K562 (cell line): Measurements from ENCODE around the gene TENT4B. TPM values are rescaled to one million over a fixed set of nuclear protein-coding genes. Genes with fewer than 3 reads are reported as not detected.
A peak's percentile ranks its signal among the peaks of the same experiment; 100 is the strongest.

ENCODE experiments used
- ATAC-seq: fragments of 200-7000 bp; cut with Tn5 transposase; 3 replicates; pipeline ENCODE4 v1.9.1; 2020; ENCODE audit warnings: moderate library complexity
- BruUV-seq: library from RNA; stranded (reverse); fragments of 400-500 nt; replicated peaks from 2 replicates; lab custom pipeline; 2021; lab: Mats Ljungman, UMichigan
- CTCF ChIA-PET: fragments of 300-600 bp; formaldehyde crosslinking; extraction: SDS; loops from one replicate; lab custom pipeline; 2021; ENCODE audit warnings: low intra/inter-chr PET ratio; lab: Yijun Ruan, JAX
- POLR2A ChIA-PET: fragments of 300-600, 350-650 bp; sonication (Branson Sonifier 250); formaldehyde crosslinking; extraction: SDS; loops from one replicate; lab custom pipeline; 2021; ENCODE audit warnings: antibody characterized with exemption, inconsistent platforms; lab: Yijun Ruan, JAX
- DNase-seq, 4 experiments: peaks; one replicate each; pipeline versions ENCODE4 v3.0.0 to v3.0.0-alpha.2; 2011 to 2018; ENCODE audit warnings: low spot score in 3 of 4, mixed read lengths in 3 of 4; ENCODE audit errors: extremely low read depth in 1 of 4
- FAIRE-seq: peaks from 2 replicates; lab custom pipeline; 2011; peaks lifted over from hg19 to GRCh38; lab: Jason Lieb, UNC
- H2AFZ ChIP-seq: 2 replicates; pipeline ENCODE4 v1.6.0; 2011; ENCODE audit warnings: low read depth, low read length, control low read depth, inconsistent platforms
- H3K27ac ChIP-seq: fragments of 200-600 bp; 3 replicates; pipeline ENCODE4 v1.8.0; 2011; ENCODE audit warnings: low read depth, mild to moderate bottlenecking, control low read depth, inconsistent platforms, low read length, moderate library complexity, mixed read lengths; ENCODE audit errors: extremely low read depth
- H3K27me3 ChIP-seq, 2 experiments: fragments of 300-600 bp in 1 of 2; 2 replicates in 1 of 2; 3 replicates in 1 of 2; pipeline versions ENCODE4 v1.6.0 to v1.8.0; 2011; ENCODE audit warnings: inconsistent platforms in 2 of 2, low read length in 2 of 2, mild to moderate bottlenecking in 1 of 2, mixed read lengths in 1 of 2, moderate library complexity in 1 of 2; ENCODE audit not compliant: control insufficient read depth in 2 of 2, insufficient read depth in 2 of 2
- H3K36me3 ChIP-seq: fragments of 300-600 bp; 3 replicates; pipeline ENCODE4 v1.8.0; 2011; ENCODE audit warnings: mild to moderate bottlenecking, low read length, inconsistent platforms; ENCODE audit not compliant: control insufficient read depth, insufficient read depth
- H3K4me1 ChIP-seq, 2 experiments: fragments of 200-600 bp in 1 of 2; replicated peaks in 1 of 2; 2 replicates in 1 of 2; 3 replicates in 1 of 2; pipeline versions ENCODE4 v1.5.1 to v1.8.0; 2011; ENCODE audit warnings: inconsistent platforms in 2 of 2, low read length in 2 of 2, mild to moderate bottlenecking in 1 of 2, mixed read lengths in 1 of 2, moderate library complexity in 1 of 2; ENCODE audit not compliant: control insufficient read depth in 2 of 2, insufficient read depth in 2 of 2
- H3K4me2 ChIP-seq: 2 replicates; pipeline ENCODE4 v1.6.1; 2011; ENCODE audit warnings: low read length, control low read depth, inconsistent platforms, mixed read lengths; ENCODE audit not compliant: insufficient read depth
- H3K4me3 ChIP-seq: fragments of 200-600 bp; sonication (generic), shearing (Covaris generic); 2 replicates; pipeline ENCODE4 v1.5.1; 2016; ENCODE audit warnings: control low read depth, inconsistent platforms
- H3K79me2 ChIP-seq: fragments of 200-600 bp; 3 replicates; pipeline ENCODE4 v1.8.0; 2011; ENCODE audit warnings: low read length, inconsistent platforms; ENCODE audit not compliant: control insufficient read depth, insufficient read depth
- H3K9ac ChIP-seq, 2 experiments: 2 replicates each; pipeline versions ENCODE4 v1.6.0 to v1.6.1; 2011; ENCODE audit warnings: low read depth in 2 of 2, low read length in 2 of 2, control low read depth in 1 of 2, inconsistent platforms in 1 of 2, mild to moderate bottlenecking in 1 of 2, mixed read lengths in 1 of 2; ENCODE audit not compliant: insufficient read depth in 1 of 2
- H3K9me1 ChIP-seq: one replicate; pipeline ENCODE4 v1.6.0; 2011; ENCODE audit warnings: inconsistent platforms, mild to moderate bottlenecking, low read length, moderate library complexity; ENCODE audit not compliant: control insufficient read depth, insufficient read depth
- H3K9me3 ChIP-seq: replicated peaks from 2 replicates; pipeline ENCODE4 v1.5.1; 2011; ENCODE audit warnings: low read depth, low read length, inconsistent platforms; ENCODE audit not compliant: control insufficient read depth, insufficient read depth
- H4K20me1 ChIP-seq: replicated peaks from 2 replicates; pipeline ENCODE4 v1.6.1; 2011; ENCODE audit warnings: low read length, inconsistent platforms, mixed read lengths; ENCODE audit not compliant: control insufficient read depth, insufficient read depth
- CBFA2T3 ChIP-seq: fragments of 450-650 bp; IDR thresholded peaks from 2 replicates; pipeline ENCODE4 v1.6.1; 2017
- FOXM1 ChIP-seq, 2 experiments: fragments of 450-650 bp in 1 of 2; sonication (generic) in 1 of 2; formaldehyde crosslinking in 1 of 2; IDR thresholded peaks; 2 replicates each; pipeline versions ENCODE4 v1.6.1 to v1.9.0; 2017 to 2022; ENCODE audit warnings: low read depth in 2 of 2, mild to moderate bottlenecking in 2 of 2, missing genetic modification reagents in 1 of 2, moderate library complexity in 1 of 2
- JUND ChIP-seq, 2 experiments: IDR thresholded peaks; 2 replicates in 1 of 2; 3 replicates in 1 of 2; pipeline ENCODE4 v1.6.1; 2011; ENCODE audit warnings: borderline replicate concordance in 2 of 2, low read depth in 2 of 2, low read length in 2 of 2, improper control_type of control experiment in 1 of 2, missing biosample characterization in 1 of 2, missing genetic modification characterization in 1 of 2, missing genetic modification reagents in 1 of 2
- LEF1 ChIP-seq: fragments of 450-650 bp; IDR thresholded peaks from 2 replicates; pipeline ENCODE4 v1.6.1; 2016; ENCODE audit warnings: mild to moderate bottlenecking
- MAFF ChIP-seq: IDR thresholded peaks from 2 replicates; pipeline ENCODE4 v1.6.1; 2012; ENCODE audit warnings: low read length, improper control_type of control experiment
- MCM3 ChIP-seq: fragments of 450-650 bp; IDR thresholded peaks from 2 replicates; pipeline ENCODE4 v1.6.1; 2016
- SMARCC2 ChIP-seq: fragments of 450-650 bp; IDR thresholded peaks from 2 replicates; pipeline ENCODE4 v1.6.1; 2017; ENCODE audit warnings: antibody characterized with exemption, moderate library complexity, mild to moderate bottlenecking, low read depth
- SRF ChIP-seq, 2 experiments: fragments of 250-450, 450-650 bp in 1 of 2; sonication (Bioruptor Pico) in 1 of 2; sonication (generic) in 1 of 2; formaldehyde crosslinking; IDR thresholded peaks; 2 replicates each; pipeline versions ENCODE4 v1.5.0 to v1.5.1; 2020 to 2022; ENCODE audit warnings: mild to moderate bottlenecking in 1 of 2, missing genetic modification reagents in 1 of 2
- SRSF1 ChIP-seq: fragments of 200-400 bp; formaldehyde crosslinking; IDR thresholded peaks from 2 replicates; pipeline ENCODE4 v1.6.1; 2017; ENCODE audit warnings: mild to moderate bottlenecking, low read depth, low read length, moderate library complexity
- ZBTB33 ChIP-seq: sonication (generic); formaldehyde crosslinking; IDR thresholded peaks from 2 replicates; pipeline ENCODE4 v1.8.1; 2023; ENCODE audit warnings: mild to moderate bottlenecking, missing genetic modification reagents
- ZNF740 ChIP-seq, 3 experiments: fragments of 200-800 bp in 1 of 3; sonication (Bioruptor generic) in 1 of 3; sonication (generic) in 1 of 3; formaldehyde crosslinking in 1 of 3; IDR thresholded peaks; 2 replicates each; pipeline versions ENCODE4 v1.6.1 to v1.8.0; 2016 to 2022; ENCODE audit warnings: mild to moderate bottlenecking in 2 of 3, missing compliant biosample characterization in 2 of 3, missing genetic modification characterization in 2 of 3, missing genetic modification reagents in 1 of 3
- ZNF766 ChIP-seq: fragments of 200-800 bp; sonication (Bioruptor generic); conservative IDR thresholded peaks from 2 replicates; pipeline ENCODE4 v1.6.1; 2016; ENCODE audit warnings: missing genetic modification characterization, missing compliant biosample characterization
- WGBS: fragments of 100-300 bp; shearing (Covaris generic); methylation state at CpG from one replicate; pipeline ENCODE4 v1.1.6; 2016; ENCODE audit warnings: low coverage, mixed read lengths; ENCODE audit not compliant: insufficient coverage; ENCODE audit errors: missing lambda C conversion rate; 5-methylcytosine and 5-hydroxymethylcytosine counted together
- in situ Hi-C: fragments of 300-500 bp; cut with MboI; formaldehyde crosslinking; loops from 4 replicates; pipeline ENCODE4 v1.15.0; 2018; ENCODE audit warnings: inconsistent platforms, mixed read lengths
- intact Hi-C: fragments of 100-400 bp; cut with micrococcal nuclease; formaldehyde crosslinking; loops from 2 replicates; pipeline ENCODE4 v1.14.2; 2022
- polyA plus RNA-seq, 8 experiments: library from polyadenylated mRNA; depleted of rRNA in 4 of 8; stranded (reverse) in 5 of 8; unstranded in 3 of 8; fragments of >200 nt; fragmentation: Nextera tagmentation in 2 of 8; fragmentation: Illumina TruSeq in 1 of 8; extraction: Ambion mirVana in 2 of 8; extraction: Trizol in 1 of 8; gene quantifications; 2 replicates each; pipeline versions ENCODE4 v1.2.1 to v1.2.3, GENCODE V29; 2011 to 2014; ENCODE audit warnings: inconsistent platforms in 1 of 8, missing spikeins in 1 of 8
- total RNA-seq, 7 experiments: library from RNA; depleted of rRNA in 6 of 7; stranded (reverse); fragments of >200 nt in 6 of 7; fragmentation: Illumina TruSeq in 2 of 7; extraction: Trizol in 2 of 7; gene quantifications; 2 replicates each; pipeline versions ENCODE4 v1.2.1 to v1.2.3, GENCODE V29; 2011 to 2021; ENCODE audit warnings: low replicate concordance in 1 of 7
- TF ChIP-seq, protein P1 (sequence below): fragments of 450-650 bp; formaldehyde crosslinking; IDR thresholded peaks from 2 replicates; pipeline ENCODE4 v1.4.0; 2020; ENCODE audit warnings: mild to moderate bottlenecking, moderate library complexity

TENT4B gene
- total and polyA plus RNA-seq, 9 of the 15 experiments (the other 6 are each of a cell fraction or from before 2014, with no cell fraction given): 5.2 to 8.4 (median 7.0) TPM

- Histone ChIP-seq H3K79me2 (no peaks in the 10 kb centered on the region), H3K36me3 (peaks cover 44% of the 10 kb centered on the region; the same call in 2 of the 3 replicates), H3K4me2 (no peak overlapping the region), H3K9me3 (no peaks in the 10 kb centered on the region), H3K9ac (no peak overlapping the region; a peak in 1 of 4 replicates), H2AFZ (no peak overlapping the region), H4K20me1 (no peaks in the 10 kb centered on the region), H3K9me1 (no peaks in the 10 kb centered on the region), H3K27me3 (no peaks in the 10 kb centered on the region), H3K4me3 (no peak overlapping the region), H3K4me1 (peaks cover 8 to 14% of the 10 kb centered on the region in 2 experiments; a peak in 4 of 5 replicates), H3K27ac (peak overlapping the region; percentile 67)
- in situ Hi-C loops: no loop called here
- WGBS: 36% methylated on average over 5 of the region's 5 CpGs
- intact Hi-C loops: no loop called here
- POLR2A ChIA-PET: interaction anchor here (0.8 kb wide), 1 partner anchor 71 kb away, joined by 4 read pairs; no protein-coding TSS in a partner anchor
- CTCF ChIA-PET: no interaction called here
- DNase-seq: peak; percentile 31 to 70 (median 43)
- peak; percentile 74 for ATAC-seq
- FAIRE-seq: peak; percentile 83
- no TSS peak for BruUV-seq
- peak; percentile 41; the same call in 1 of the 2 replicates for TF ChIP-seq JUND (IDR thresholded peaks at IDR 0.05; ENCODE audit: borderline replicate concordance, low read depth, low read length)
- peak; percentile 41; the same call in 1 of the 3 replicates for TF ChIP-seq JUND (tag; IDR thresholded peaks at IDR 0.05; ENCODE audit: borderline replicate concordance, low read depth, low read length)
- no peak for TF ChIP-seq LEF1
- peak; percentile 70 for TF ChIP-seq CBFA2T3
- no peak for TF ChIP-seq SRF (CRISPR knock-in tag; IDR thresholded peaks at IDR 0.05)
- TF ChIP-seq, protein P1, sequence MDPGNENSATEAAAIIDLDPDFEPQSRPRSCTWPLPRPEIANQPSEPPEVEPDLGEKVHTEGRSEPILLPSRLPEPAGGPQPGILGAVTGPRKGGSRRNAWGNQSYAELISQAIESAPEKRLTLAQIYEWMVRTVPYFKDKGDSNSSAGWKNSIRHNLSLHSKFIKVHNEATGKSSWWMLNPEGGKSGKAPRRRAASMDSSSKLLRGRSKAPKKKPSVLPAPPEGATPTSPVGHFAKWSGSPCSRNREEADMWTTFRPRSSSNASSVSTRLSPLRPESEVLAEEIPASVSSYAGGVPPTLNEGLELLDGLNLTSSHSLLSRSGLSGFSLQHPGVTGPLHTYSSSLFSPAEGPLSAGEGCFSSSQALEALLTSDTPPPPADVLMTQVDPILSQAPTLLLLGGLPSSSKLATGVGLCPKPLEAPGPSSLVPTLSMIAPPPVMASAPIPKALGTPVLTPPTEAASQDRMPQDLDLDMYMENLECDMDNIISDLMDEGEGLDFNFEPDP (CRISPR knock-in tag): no peak
- peak; percentile 61 for TF ChIP-seq ZNF766 (CRISPR knock-in tag)
- no peak for TF ChIP-seq FOXM1 (IDR thresholded peaks at IDR 0.05; ENCODE audit: low read depth)
- TF ChIP-seq FOXM1 (CRISPR knock-in tag; IDR thresholded peaks at IDR 0.05; ENCODE audit: low read depth): no peak
- no peak for TF ChIP-seq MAFF
- TF ChIP-seq SRSF1: no peak
- no peak for TF ChIP-seq ZBTB33 (CRISPR knock-in tag)
- TF ChIP-seq MCM3: no peak
- no peak for TF ChIP-seq SMARCC2
- no peak for TF ChIP-seq ZNF740 (CRISPR knock-in tag; IDR thresholded peaks at IDR 0.05)
- no peak for TF ChIP-seq ZNF740 (tag; IDR thresholded peaks at IDR 0.05)
Measured at GRCh38 chr16:50228364-50228868, 75.3 kb downstream of the TENT4B start.
